Measurements from ENCODE around the gene TSPAN16. TPM values are rescaled to one million over a fixed set of nuclear protein-coding genes. Genes with fewer than 3 reads are reported as not detected.
A peak's percentile ranks its signal among the peaks of the same experiment; 100 is the strongest.

TSPAN16 gene
- total RNA-seq, 1 donor from 2014 or later = not detected

GRCh38 chr19:11269408-11269807, 26.6 kb upstream of the TSPAN16 start:
- Mint-ChIP-seq H3K9me3 (no peaks in the 10 kb centered on the region), H3K4me3 (peak overlapping the region; percentile 38), H3K27me3 (ENCODE audit: low read depth) (no peaks in the 10 kb centered on the region), H3K4me1 (peaks cover 16% of the 10 kb centered on the region), H3K36me3 (ENCODE audit: low read depth) (no peaks in the 10 kb centered on the region), H3K27ac (ENCODE audit: unreplicated experiment) (peak overlapping the region; percentile 7)
- TF ChIP-seq, protein P1, sequence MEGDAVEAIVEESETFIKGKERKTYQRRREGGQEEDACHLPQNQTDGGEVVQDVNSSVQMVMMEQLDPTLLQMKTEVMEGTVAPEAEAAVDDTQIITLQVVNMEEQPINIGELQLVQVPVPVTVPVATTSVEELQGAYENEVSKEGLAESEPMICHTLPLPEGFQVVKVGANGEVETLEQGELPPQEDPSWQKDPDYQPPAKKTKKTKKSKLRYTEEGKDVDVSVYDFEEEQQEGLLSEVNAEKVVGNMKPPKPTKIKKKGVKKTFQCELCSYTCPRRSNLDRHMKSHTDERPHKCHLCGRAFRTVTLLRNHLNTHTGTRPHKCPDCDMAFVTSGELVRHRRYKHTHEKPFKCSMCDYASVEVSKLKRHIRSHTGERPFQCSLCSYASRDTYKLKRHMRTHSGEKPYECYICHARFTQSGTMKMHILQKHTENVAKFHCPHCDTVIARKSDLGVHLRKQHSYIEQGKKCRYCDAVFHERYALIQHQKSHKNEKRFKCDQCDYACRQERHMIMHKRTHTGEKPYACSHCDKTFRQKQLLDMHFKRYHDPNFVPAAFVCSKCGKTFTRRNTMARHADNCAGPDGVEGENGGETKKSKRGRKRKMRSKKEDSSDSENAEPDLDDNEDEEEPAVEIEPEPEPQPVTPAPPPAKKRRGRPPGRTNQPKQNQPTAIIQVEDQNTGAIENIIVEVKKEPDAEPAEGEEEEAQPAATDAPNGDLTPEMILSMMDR (conservative IDR thresholded peaks at IDR 0.05) = no peak
- DNase-seq (ENCODE audit: low read depth, low spot score) = no peak

DNA sequence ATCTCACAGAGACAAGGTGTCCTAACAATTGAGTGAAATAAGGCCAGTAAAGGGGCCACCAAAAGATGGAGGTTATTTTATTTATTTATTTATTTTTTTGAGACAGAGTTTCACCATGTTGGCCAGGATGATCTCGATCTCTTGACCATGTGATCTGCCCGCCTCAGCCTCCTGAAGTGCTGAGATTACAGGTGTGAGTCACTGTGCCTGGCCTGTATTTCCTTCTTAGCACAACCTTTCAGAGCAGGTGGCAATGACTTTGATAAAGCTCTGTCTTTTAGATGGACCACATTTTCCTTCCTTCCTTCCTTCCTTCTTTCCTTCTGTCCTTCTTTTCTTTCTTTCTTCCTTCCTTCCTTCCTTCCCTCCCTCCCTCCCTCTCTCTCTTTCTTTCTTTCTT, 22.7 kb upstream of the TSPAN16 start:
- no peaks in the 10 kb centered on the region for H3K27me3 Mint-ChIP-seq (ENCODE audit: low read depth)
- DNase-seq (ENCODE audit: low read depth, low spot score) = no peak
- TF ChIP-seq, protein P1 (conservative IDR thresholded peaks at IDR 0.05) = no peak
- H3K4me3 Mint-ChIP-seq = no peak overlapping the region
- H3K27ac Mint-ChIP-seq (ENCODE audit: unreplicated experiment) = peak overlapping the region; percentile 43
- H3K9me3 Mint-ChIP-seq = no peaks in the 10 kb centered on the region
- H3K4me1 Mint-ChIP-seq = peaks cover 19% of the 10 kb centered on the region
- H3K36me3 Mint-ChIP-seq (ENCODE audit: low read depth) = no peaks in the 10 kb centered on the region

DNA sequence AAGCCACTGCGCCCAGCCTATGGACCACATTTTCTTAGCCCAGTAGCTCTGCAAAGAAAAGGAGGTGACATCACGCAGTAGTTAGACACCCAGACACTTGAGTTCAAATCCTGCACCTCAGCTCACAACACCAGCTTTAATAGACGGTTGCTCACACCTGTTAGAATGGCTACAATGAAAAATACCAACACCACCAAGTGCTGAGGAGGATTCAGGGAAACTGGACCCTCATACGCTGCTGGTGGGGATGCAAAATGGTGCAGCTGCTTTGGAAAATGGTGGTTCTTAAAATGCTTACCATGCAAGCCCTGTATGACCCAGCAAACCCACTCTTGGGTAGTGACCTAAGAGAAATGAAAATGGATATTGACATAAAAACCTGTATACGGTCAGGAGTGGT, 22.0 kb upstream of the TSPAN16 start:
- peaks cover 13% of the 10 kb centered on the region for H3K4me1 Mint-ChIP-seq
- DNase-seq (ENCODE audit: low read depth, low spot score) = no peak
- H3K9me3 Mint-ChIP-seq = no peaks in the 10 kb centered on the region
- TF ChIP-seq, protein P1 (conservative IDR thresholded peaks at IDR 0.05) = no peak
- H3K27me3 Mint-ChIP-seq (ENCODE audit: low read depth) = no peaks in the 10 kb centered on the region
- no peaks in the 10 kb centered on the region for H3K36me3 Mint-ChIP-seq (ENCODE audit: low read depth)
- H3K27ac Mint-ChIP-seq (ENCODE audit: unreplicated experiment) = no peak overlapping the region
- no peak overlapping the region for H3K4me3 Mint-ChIP-seq

DNA sequence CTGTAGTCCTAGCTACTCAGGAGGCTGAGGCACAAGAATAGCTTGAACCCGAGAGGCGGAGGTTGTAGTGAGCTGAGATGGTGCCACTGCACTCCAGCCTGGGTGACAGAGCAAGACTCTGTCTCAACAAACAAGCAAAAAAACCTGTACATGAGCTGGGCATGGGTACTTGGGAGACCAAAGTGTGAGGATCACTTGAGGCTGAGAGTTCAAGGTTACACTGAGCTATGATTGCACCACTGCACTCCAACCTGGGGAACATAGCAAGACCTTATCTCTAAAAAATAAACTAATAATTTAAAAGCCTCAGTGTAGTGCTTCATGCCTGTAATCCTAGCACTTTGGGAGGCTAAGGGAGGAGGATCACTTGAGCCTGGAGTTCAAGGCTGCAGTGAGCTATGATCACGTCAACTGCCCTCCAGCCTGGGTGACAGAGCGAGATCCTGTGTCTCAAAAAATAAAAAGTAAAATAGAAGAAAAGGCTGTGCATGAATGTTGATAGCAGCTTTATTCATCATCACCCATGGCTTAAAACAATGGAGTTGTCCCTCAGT, 21.4 kb upstream of the TSPAN16 start:
- peaks cover 9% of the 10 kb centered on the region for H3K4me1 Mint-ChIP-seq
- H3K27me3 Mint-ChIP-seq (ENCODE audit: low read depth) = no peaks in the 10 kb centered on the region
- H3K27ac Mint-ChIP-seq (ENCODE audit: unreplicated experiment) = no peak overlapping the region
- no peaks in the 10 kb centered on the region for H3K9me3 Mint-ChIP-seq
- no peak for DNase-seq (ENCODE audit: low read depth, low spot score)
- H3K4me3 Mint-ChIP-seq = no peak overlapping the region
- TF ChIP-seq, protein P1 (conservative IDR thresholded peaks at IDR 0.05) = no peak
- H3K36me3 Mint-ChIP-seq (ENCODE audit: low read depth) = no peaks in the 10 kb centered on the region

- H3K4me1 Mint-ChIP-seq = peaks cover 10% of the 10 kb centered on the region
- TF ChIP-seq, protein P1 (conservative IDR thresholded peaks at IDR 0.05) = no peak
- no peak for DNase-seq (ENCODE audit: low read depth, low spot score)
- H3K9me3 Mint-ChIP-seq = no peaks in the 10 kb centered on the region
- H3K4me3 Mint-ChIP-seq = no peak overlapping the region
- no peak overlapping the region for H3K27ac Mint-ChIP-seq (ENCODE audit: unreplicated experiment)
- H3K36me3 Mint-ChIP-seq (ENCODE audit: low read depth) = no peaks in the 10 kb centered on the region
- H3K27me3 Mint-ChIP-seq (ENCODE audit: low read depth) = no peaks in the 10 kb centered on the region
Measured at GRCh38 chr19:11278670-11279069, 17.3 kb upstream of the TSPAN16 start.
